Loucy (cell line): ENCODE results near the gene CALML4.

Experiments used
- CTCF ChIP-seq: fragments of 200-600 bp; sonication (generic); conservative IDR thresholded peaks from 2 replicates; pipeline ENCODE4 v1.5.1; 2014; ENCODE audit warnings: mild to moderate bottlenecking, antibody characterized with exemption, low read length
- EZH2phosphoT487 ChIP-seq: fragments of 200-600 bp; IDR thresholded peaks from 2 replicates; pipeline ENCODE4 v1.6.1; 2018; ENCODE audit warnings: antibody characterized with exemption, mild to moderate bottlenecking, moderate library complexity, borderline replicate concordance

DNA sequence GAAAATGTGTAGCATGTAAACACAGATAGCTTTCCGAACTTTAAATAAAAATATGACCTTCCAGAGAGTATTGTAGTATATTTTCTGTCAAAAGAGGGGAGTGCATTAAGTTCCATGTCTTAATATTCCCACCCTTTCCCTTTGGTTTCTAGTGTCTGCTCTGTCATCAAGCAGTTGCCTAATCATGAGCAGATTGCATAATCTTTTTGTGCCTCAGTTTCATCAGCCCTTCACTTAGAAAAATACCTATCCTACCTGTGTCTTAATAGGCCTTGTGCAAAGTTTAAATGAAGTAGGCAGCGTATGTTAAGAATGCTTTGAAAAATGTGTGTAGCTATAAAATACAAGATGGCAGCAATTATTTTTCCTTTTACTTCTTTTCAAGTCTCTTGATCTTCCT lies 52.8 kb downstream of the CALML4 start:
- TF ChIP-seq CTCF (no peak), EZH2phosphoT487 (no peak)
